Kasumi-1 (cell line): Measurements from ENCODE around the gene MLF1.
"Not testable (repeated sequence)": the region's sequence is repeated elsewhere in the genome, so short reads cannot be mapped to it uniquely, and the experiment has no call there.

Experiments used
- DNase-seq, 2 experiments: peaks; one replicate each; lab custom pipeline; 2025; lab: John Stamatoyannopoulos, UW

Gene MLF1, protein sequence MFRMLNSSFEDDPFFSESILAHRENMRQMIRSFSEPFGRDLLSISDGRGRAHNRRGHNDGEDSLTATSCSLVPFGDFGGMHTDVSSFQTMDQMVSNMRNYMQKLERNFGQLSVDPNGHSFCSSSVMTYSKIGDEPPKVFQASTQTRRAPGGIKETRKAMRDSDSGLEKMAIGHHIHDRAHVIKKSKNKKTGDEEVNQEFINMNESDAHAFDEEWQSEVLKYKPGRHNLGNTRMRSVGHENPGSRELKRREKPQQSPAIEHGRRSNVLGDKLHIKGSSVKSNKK

DNA sequence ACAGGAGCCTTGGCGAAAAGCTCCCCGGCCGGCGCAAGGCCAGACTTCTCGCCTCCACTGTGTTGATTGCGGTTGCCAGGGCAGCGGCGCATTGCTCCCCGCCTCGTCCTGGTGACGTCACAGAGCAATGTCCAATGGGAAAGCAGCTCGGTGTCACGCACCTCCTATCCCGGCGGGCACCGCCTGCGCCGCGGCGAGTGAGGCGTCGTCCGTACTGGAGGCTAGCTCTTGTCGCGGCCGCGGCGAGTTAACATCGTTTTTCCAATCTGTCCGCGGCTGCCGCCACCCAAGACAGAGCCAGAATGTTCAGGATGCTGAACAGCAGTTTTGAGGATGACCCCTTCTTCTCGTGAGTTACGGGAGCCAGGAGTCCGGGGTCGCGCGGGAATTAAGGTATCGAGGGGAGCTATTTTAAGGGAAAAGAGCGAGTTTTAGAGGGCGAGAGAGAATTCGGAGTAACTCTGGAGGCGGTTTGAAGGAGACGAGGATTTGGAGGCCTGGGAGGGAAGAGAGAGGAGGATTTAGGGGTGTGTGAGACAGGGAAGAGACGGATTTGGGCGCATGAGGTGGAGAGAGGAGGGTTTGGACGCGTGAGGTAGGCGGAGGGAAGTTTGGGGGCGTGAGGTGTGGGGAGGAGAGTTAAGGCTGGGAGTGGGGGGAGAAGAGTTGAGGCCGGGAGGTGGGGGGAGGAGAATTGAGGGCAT, at the start of gene MLF1:
Gene MLF1 (plus strand): TSS at position 196 of the 704 bp plus-strand sequence. CDS start 107 bp downstream, at position 303.
- peak; percentile 61 to 70 for DNase-seq

- DNase-seq = no peak
Measured at GRCh38 chr3:158522221-158523136, 48.5 kb upstream of the MLF1 start.

GRCh38 chr3:158528076-158528674, 42.8 kb upstream of the MLF1 start:
- no peak for DNase-seq

- no peak for DNase-seq
Measured at GRCh38 chr3:158531334-158531733, 39.7 kb upstream of the MLF1 start.

DNA sequence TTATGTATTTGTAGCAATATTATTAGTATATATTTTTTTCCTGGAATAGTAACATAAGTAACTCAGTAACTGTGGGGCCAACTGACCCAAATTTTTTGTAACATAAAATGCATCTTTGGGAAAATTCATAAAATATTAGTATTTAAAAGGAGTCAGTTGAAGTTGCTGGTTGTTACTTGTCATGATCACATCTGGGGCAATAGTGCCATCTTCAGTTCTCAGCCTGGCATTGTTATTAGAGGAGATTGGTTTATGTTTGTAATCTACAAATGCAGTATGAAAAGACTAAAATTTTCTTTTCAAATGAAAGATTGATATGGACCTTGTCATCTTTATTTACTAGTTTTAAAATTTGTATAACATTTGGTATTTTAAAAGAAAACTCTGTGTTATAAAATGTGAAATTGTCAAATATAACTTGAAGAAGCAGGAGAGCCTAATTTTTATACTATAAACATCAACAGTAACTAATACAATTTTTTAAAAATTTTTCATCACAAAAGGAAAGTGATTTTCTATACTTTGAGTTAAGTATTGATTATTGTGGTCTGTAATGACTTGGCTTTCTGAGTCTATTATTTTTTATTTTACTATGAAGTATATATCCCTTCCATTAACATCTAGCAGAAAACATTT, 38.8 kb upstream of the MLF1 start:
- peak; percentile 58 to 76 for DNase-seq

DNA sequence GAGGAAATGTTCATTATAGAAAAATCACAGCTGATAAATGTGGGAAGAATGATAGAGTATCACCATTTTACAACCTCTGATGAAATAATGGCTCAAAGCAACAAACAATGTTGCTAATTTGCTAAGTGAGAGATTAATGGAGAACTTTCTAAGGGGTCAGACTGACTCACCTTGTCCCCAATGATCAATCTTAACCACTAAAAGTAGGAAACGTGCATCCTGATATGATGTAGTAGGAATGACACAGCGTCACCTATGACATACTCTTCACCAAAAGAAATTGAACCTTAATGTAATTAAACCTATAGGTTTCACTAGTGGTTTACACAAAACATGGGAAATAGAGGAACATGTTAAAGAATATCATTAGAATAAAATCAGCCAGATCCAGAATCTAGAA, 35.1 kb upstream of the MLF1 start:
- no peak for DNase-seq

DNA sequence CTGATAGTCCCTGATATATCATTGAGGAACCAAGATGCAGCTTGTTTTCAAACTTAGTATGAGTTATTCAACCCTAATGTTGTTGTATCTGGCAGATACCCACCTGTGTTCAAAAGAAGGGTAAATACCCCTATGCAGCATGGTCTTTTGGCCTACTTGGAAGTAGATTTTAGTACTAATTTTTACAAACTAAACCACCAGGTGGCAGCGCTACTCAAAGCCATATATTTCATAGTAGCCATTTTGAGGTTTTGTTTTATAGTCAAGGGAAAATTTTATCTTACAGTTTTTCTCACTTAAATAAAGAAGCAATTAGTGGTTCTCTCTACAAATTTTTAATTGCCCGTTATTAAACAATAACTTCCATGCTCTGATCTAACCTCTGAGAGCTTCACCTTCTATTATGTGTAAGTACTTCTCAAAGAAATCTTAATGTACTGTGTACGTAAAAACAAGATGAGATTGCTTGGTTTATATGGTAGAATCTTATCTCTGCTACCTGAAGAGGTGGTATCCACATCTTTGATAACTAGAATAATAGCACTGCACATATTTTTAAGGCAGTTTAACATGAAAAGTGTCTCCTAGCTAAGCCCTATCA, 31.5 kb upstream of the MLF1 start:
- peak; percentile 67 to 77 for DNase-seq

DNA sequence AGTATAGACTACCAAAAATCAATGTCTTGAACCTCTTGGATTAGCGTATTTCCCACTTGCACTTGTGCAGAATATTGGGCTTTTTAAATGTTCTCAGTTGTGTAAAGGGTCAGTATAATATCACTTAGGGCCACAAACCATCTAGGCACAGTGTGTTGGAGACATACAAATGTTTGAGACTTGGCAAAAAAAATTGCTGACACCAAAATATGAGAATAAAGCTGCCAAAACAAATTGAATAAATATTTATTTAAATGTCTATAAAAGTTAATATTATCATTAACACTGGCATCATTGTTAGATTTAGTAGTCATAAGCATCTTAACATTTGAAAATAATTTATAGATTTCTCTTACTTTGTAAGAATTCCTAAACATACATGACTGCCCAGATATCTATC, 30.9 kb upstream of the MLF1 start:
- DNase-seq = no peak

GRCh38 chr3:158548691-158549090, 22.3 kb upstream of the MLF1 start:
- no peak for DNase-seq

DNA sequence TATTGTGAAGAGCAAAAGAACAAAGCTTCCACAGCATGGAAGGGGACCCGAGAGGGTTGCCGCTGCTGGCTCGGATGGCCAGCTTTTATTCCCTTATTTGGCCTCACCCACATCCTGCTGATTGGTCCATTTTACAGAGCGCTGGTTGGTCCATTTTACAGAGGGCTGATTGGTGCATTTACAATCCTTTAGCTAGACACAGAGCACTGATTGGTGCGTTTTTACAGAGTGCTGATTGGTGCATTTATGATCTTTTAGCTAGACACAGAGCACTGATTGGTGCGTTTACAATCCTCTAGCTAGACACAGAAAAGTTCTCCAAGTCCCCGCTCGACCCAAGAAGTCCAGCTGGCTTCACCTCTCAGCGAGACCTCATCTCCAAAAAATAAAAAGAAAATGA, 21.1 kb upstream of the MLF1 start:
- not testable (repeated sequence) for DNase-seq

GRCh38 chr3:158552124-158552523, 18.9 kb upstream of the MLF1 start:
- DNase-seq = no peak

- DNase-seq = no peak
Measured at GRCh38 chr3:158559504-158559903, 11.5 kb upstream of the MLF1 start.

DNA sequence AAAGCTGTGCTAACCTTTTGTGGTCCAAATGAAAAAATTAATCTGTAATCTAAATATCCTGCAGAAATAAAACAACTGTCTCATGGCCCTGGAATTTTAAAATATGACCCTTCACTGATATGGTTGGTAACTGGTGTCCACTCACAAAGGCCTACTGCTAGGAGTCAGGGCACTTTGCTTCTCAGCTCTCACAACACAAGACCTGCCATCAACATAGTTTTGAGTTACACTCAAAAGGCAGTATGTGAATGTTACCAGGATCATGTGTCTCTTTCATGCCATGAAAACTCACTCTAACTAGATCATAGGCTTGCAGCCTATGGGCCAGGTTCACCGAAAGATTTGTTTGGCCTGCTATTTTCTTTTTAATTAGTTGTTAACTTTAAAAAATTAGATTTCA, 10.0 kb upstream of the MLF1 start:
- no peak for DNase-seq

GRCh38 chr3:158562674-158563073, 8.3 kb upstream of the MLF1 start:
- no peak for DNase-seq

GRCh38 chr3:158563076-158563475, 7.9 kb upstream of the MLF1 start:
- no peak for DNase-seq

GRCh38 chr3:158565076-158565475, 5.9 kb upstream of the MLF1 start:
- DNase-seq = no peak

DNA sequence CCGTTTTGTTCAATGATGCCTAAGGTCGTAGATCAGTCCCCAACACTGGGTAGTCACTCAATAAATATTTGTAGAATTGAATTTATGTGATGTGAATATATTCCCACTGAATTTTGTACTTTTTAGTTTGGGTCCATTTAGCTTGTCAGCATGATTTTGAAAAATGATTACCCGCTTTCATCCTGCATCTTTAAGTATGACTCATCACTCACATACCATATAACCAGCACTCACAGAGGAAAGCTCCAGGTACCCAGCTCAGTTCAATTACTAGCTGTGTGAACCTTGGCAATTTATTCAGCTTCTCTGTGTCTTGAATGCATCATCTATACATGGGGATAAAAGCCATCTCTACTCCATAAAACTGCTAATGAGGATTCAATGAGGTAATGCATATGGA, 2.2 kb upstream of the MLF1 start:
- DNase-seq = no peak

- no peak for DNase-seq
Measured at GRCh38 chr3:158569794-158570193, 1.2 kb upstream of the MLF1 start.

DNA sequence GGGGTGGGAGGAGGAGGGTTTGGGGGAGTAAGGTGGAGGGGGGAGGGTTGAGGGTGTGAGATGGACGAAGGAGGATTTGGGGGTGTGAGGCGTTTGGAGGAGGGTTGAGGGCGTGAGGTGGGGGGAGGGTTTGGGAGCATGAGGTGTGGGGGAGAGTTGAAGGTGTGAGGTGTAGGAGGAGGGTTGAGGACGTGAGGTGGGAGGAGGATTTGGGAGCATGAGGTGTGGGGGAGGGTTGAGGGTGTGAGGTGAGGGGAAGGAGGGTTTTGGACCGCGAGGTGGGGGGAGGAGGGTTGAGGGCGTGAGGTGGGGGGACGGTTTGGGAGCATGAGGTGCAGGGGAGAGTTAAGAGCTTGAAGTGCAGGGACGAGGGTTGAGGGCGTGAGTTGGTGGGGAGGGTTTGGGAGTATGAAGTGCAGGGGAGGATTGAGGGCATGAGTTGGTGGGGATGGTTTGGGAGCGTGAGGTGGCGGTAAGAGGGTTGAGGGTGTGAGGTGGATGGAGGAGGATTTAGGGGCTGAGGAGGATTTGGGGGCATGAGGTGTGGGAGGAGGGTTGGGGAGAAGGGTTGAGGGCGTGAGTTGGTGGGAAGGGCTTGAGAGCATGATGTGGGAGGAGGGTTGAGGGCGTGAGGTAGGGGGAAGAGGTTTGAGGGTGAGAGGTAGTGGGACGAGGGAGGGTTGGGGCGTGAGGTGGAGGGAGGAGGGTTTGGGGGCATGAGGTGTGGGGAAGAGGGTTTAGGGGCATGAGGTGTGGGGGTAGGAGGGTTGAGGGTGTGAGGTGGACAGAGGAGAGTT, 1.2 kb downstream of the MLF1 start:
- no peak for DNase-seq

DNA sequence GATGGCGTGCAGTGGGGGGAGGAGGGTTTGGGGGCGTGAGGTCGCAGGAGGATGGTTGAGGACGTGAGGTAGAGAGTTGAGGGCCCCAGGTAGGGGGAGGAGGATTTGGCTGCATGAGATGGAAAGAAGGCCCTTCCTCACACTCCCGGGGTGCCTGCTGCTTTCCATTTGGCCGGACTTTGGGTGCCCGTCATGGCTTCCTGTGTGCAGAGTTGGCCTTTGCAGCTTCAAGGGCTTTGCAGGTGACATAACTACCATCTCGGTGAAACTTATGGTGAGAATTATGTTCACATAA, 1.7 kb downstream of the MLF1 start:
- DNase-seq = no peak

- DNase-seq = no peak
Measured at GRCh38 chr3:158573714-158574113, 2.7 kb downstream of the MLF1 start.
